T-cell (primary cell): ENCODE results near the gene EPPIN. TPM values are rescaled to one million over a fixed set of nuclear protein-coding genes. Genes with fewer than 3 reads are reported as not detected.

Source experiments
- ATAC-seq, 4 experiments: fragments of 200-7000 bp in 3 of 4; fragments of 150-1000 bp in 1 of 4; cut with Tn5 transposase; replicated peaks in 1 of 4; 1 replicate in 3 of 4; 2 replicates in 1 of 4; pipeline ENCODE4 v1.10.0; 2021; ENCODE audit warnings: moderate library complexity in 3 of 4, mild to moderate bottlenecking in 2 of 4, moderate number of reproducible peaks in 1 of 4
- CTCF ChIA-PET, 2 donors: fragments of 300-600 bp; sonication (Branson Sonifier 250); formaldehyde crosslinking; loops; one replicate each; lab custom pipeline; 2022; ENCODE audit warnings: antibody characterized with exemption in 2 of 2; lab: Charles Lee
- POLR2A ChIA-PET, 2 donors: fragments of 300-600 bp; sonication (Branson Sonifier 250); formaldehyde crosslinking; loops; one replicate each; lab custom pipeline; 2022; ENCODE audit warnings: antibody characterized with exemption in 2 of 2; lab: Charles Lee
- DNase-seq, 35 experiments: peaks; one replicate each; pipeline versions ENCODE4 v3.0.0 to v3.0.0-alpha.2; 2013 to 2023
- H3K27ac ChIP-seq: one replicate; pipeline ENCODE4 v1.5.1; 2013; ENCODE audit warnings: low read length
- H3K27me3 ChIP-seq, 2 experiments: replicated peaks in 1 of 2; 1 replicate in 1 of 2; 2 replicates in 1 of 2; pipeline versions ENCODE4 v1.6.1 to v1.7.0; 2013; ENCODE audit warnings: low read length in 1 of 2, mixed read lengths in 1 of 2; ENCODE audit not compliant: control insufficient read depth in 2 of 2, insufficient read depth in 2 of 2; ENCODE audit errors: extremely low read depth in 1 of 2
- H3K36me3 ChIP-seq, 2 donors: 1 replicate in 1 of 2; 2 replicates in 1 of 2; pipeline versions ENCODE4 v1.6.1 to v1.7.0; 2013; ENCODE audit warnings: low read length in 1 of 2; ENCODE audit not compliant: control insufficient read depth in 2 of 2, insufficient read depth in 1 of 2; ENCODE audit errors: extremely low read depth in 1 of 2
- H3K4me1 ChIP-seq, 2 experiments: 1 replicate in 1 of 2; 2 replicates in 1 of 2; pipeline versions ENCODE4 v1.6.1 to v1.7.0; 2013; ENCODE audit warnings: low read length in 2 of 2, mixed read lengths in 1 of 2; ENCODE audit not compliant: insufficient read depth in 2 of 2, control insufficient read depth in 1 of 2; ENCODE audit errors: extremely low read depth in 1 of 2
- H3K4me3 ChIP-seq, 2 donors: 1 replicate in 1 of 2; 2 replicates in 1 of 2; pipeline versions ENCODE4 v1.5.1 to v1.7.0; 2013; ENCODE audit warnings: mild to moderate bottlenecking in 2 of 2, low read length in 1 of 2, moderate library complexity in 1 of 2; ENCODE audit not compliant: control insufficient read depth in 1 of 2; ENCODE audit errors: extremely low read depth in 1 of 2
- H3K9me3 ChIP-seq: 2 replicates; pipeline ENCODE4 v1.7.0; 2013
- H3K27ac Mint-ChIP-seq, 2 donors: one replicate each; pipeline ENCODE4 v1.8.0; 2020 to 2021; ENCODE audit warnings: mild to moderate bottlenecking in 2 of 2, mixed read lengths in 2 of 2
- H3K27me3 Mint-ChIP-seq, 2 donors: one replicate each; pipeline ENCODE4 v1.8.0; 2021 to 2022; ENCODE audit warnings: mixed read lengths in 2 of 2
- H3K36me3 Mint-ChIP-seq: one replicate; pipeline ENCODE4 v1.8.0; 2021; ENCODE audit warnings: mixed read lengths
- H3K4me1 Mint-ChIP-seq, 3 donors: one replicate each; pipeline ENCODE4 v1.8.0; 2020 to 2022; ENCODE audit warnings: mixed read lengths in 3 of 3, mild to moderate bottlenecking in 1 of 3
- H3K4me3 Mint-ChIP-seq, 3 donors: one replicate each; pipeline ENCODE4 v1.8.0; 2020 to 2022; ENCODE audit warnings: mild to moderate bottlenecking in 3 of 3, mixed read lengths in 3 of 3, moderate library complexity in 3 of 3
- H3K9me3 Mint-ChIP-seq, 3 donors: one replicate each; pipeline ENCODE4 v1.8.0; 2020 to 2022; ENCODE audit warnings: mixed read lengths in 3 of 3
- WGBS: methylation state at CpG from one replicate; pipeline ENCODE4 v1.1.5; 2013; ENCODE audit warnings: missing lambda C conversion rate; ENCODE audit not compliant: insufficient coverage; 5-methylcytosine and 5-hydroxymethylcytosine counted together
- total RNA-seq, 35 experiments: library from RNA in 6 of 35; stranded (reverse) in 6 of 35; fragments of 120-200 nt in 1 of 35; gene quantifications; one replicate each; pipeline versions ENCODE4 v1.2.1 to v1.2.4 and lab custom pipeline; 2013 to 2026

EPPIN gene
- total RNA-seq, 5 donors from 2014 or later (not counting 1 experiment from before 2014, with no cell fraction given), result not detected

DNA sequence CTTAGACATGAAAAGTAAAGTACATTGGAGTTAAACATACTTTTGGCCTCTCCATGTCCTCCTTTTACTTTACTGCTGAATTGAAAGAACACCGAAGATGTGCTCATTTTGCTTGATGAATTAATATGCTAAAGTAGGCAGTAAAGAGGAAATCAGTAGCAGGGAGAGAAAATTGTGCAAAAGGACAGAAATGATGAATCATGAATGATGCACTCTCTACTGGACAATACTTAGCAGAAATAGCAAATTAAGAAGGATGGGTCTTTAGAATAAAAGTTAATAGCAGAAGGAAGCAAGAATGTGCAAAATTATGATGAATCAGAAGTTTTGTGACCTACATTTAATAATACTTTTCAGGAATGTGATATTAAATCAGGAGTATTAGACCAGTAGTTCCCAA is 23.4 kb downstream of the EPPIN start:
- no CpG with 5 or more reads among the region's 1 CpG for WGBS
- Histone ChIP-seq H3K27ac (no peak overlapping the region), H3K27me3 (peaks cover 0 to 5% of the 10 kb centered on the region in 2 experiments), H3K36me3 (no peaks in the 10 kb centered on the region), H3K4me1 (no peaks in the 10 kb centered on the region), H3K9me3 (no peaks in the 10 kb centered on the region), H3K4me3 (no peak overlapping the region)
- POLR2A ChIA-PET, result interaction anchor here in 1 of 2 donors (0.5 kb wide), 1 partner anchor 27 kb away, joined by 3 read pairs; no protein-coding TSS in a partner anchor
- CTCF ChIA-PET, result no interaction called here
- Mint-ChIP-seq H3K27ac (no peak overlapping the region), H3K4me1 (no peaks in the 10 kb centered on the region), H3K4me3 (no peak overlapping the region), H3K27me3 (peaks cover 39 to 45% of the 10 kb centered on the region in 2 donors), H3K9me3 (no peaks in the 10 kb centered on the region), H3K36me3 (no peaks in the 10 kb centered on the region)
- no peak for ATAC-seq
- DNase-seq, result no peak

DNA sequence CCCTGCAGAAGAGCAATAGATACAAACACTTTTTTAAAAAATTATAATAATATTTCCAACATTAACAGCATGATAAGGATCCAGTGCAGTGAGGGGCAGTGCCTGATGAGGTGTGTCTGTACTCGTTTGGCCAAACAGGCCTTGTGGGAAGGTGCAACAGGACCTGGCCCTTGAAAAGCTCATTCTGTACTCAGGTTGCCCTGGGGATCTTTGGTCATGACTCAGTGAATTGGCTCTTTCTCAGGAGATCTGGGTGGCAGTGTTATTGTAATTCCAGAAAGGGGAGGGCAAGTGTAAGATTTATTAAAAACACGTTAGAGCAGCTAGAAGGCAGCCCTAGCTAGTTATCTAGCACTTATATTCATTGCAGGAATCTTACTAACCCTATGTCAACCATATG is 28.9 kb downstream of the EPPIN start:
- peaks cover 0 to 5% of the 10 kb centered on the region in 2 experiments for H3K27me3 ChIP-seq
- H3K36me3 ChIP-seq, result no peaks in the 10 kb centered on the region
- ATAC-seq (no peak), DNase-seq (no peak)
- H3K9me3 ChIP-seq, result no peaks in the 10 kb centered on the region
- no peaks in the 10 kb centered on the region for H3K4me1 Mint-ChIP-seq
- peaks cover 27 to 46% of the 10 kb centered on the region in 2 donors for H3K27me3 Mint-ChIP-seq
- H3K4me3 ChIP-seq, result no peak overlapping the region
- 56% methylated on average over 1 of the region's 2 CpGs for WGBS
- H3K9me3 Mint-ChIP-seq, result peaks cover 0 to 6% (median 0%) of the 10 kb centered on the region in 3 donors
- no peak overlapping the region for H3K27ac ChIP-seq
- no peak overlapping the region for H3K4me3 Mint-ChIP-seq
- H3K27ac Mint-ChIP-seq, result no peak overlapping the region
- CTCF ChIA-PET, result interaction anchor here in 1 of 2 donors (0.7 kb wide), 1 partner anchor 296 kb away, joined by 6 read pairs; no protein-coding TSS in a partner anchor
- H3K36me3 Mint-ChIP-seq, result no peaks in the 10 kb centered on the region
- POLR2A ChIA-PET, result no interaction called here
- no peaks in the 10 kb centered on the region for H3K4me1 ChIP-seq

DNA sequence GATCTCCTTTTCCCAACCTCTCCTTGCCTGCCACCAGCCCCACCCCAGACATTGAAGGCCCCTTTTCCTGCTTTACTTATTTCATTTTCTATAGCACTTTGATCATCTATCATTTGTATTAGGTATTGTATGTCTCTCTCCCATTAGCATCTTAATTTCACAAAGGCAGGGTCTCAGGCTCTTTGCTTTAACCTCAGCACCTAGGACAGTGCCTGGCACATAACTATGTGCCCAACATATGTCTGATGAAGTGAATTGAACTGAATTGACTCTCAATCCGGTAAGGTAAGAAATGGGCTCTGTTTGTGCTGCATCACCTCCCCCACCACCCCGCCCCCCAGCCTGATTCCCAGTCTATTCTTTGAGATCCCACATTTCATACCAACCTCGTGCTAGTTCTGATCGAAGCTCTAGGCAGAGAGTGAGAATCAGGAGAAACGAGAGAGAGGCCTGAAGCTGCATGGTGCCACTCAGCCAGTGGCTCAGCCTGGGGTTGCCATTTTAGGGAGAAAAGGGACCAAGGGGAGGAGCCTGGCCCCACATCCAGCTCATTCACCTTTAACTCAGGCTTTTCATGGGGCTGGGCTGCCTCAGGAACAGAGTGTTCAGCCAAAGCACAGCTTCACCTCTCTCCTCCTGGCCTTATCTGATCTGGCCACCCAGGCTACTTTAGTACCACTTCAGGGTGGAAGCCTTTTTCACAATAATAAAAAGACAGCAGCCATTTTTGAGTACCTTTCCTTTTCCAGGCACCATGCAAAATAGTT is 31.9 kb downstream of the EPPIN start, which contains the start of gene SPINT3:
Gene SPINT3 (minus strand): TSS at position 476 of the 767 bp plus-strand sequence. CDS start 14 bp downstream, at position 462.
- no peak for DNase-seq
- Mint-ChIP-seq H3K27ac (no peak within 1 kb of the TSS), H3K4me1 (no peaks in the 10 kb centered on the region), H3K36me3 (no peaks in the 10 kb centered on the region), H3K27me3 (peaks cover 23 to 49% of the 10 kb centered on the region in 2 donors), H3K4me3 (no peak within 1 kb of the TSS), H3K9me3 (peaks cover 0 to 6% (median 0%) of the 10 kb centered on the region in 3 donors)
- H3K27ac ChIP-seq, result no peak within 1 kb of the TSS
- no peaks in the 10 kb centered on the region for H3K4me1 ChIP-seq
- no peak for ATAC-seq
- H3K4me3 ChIP-seq, result no peak within 1 kb of the TSS
- no peaks in the 10 kb centered on the region for H3K36me3 ChIP-seq
- H3K9me3 ChIP-seq, result no peaks in the 10 kb centered on the region
- CTCF ChIA-PET, result no interaction called here
- POLR2A ChIA-PET, result no interaction called here
- peaks cover 0 to 5% of the 10 kb centered on the region in 2 experiments for H3K27me3 ChIP-seq
- WGBS, result no CpG with 5 or more reads among the region's 5 CpGs

DNA sequence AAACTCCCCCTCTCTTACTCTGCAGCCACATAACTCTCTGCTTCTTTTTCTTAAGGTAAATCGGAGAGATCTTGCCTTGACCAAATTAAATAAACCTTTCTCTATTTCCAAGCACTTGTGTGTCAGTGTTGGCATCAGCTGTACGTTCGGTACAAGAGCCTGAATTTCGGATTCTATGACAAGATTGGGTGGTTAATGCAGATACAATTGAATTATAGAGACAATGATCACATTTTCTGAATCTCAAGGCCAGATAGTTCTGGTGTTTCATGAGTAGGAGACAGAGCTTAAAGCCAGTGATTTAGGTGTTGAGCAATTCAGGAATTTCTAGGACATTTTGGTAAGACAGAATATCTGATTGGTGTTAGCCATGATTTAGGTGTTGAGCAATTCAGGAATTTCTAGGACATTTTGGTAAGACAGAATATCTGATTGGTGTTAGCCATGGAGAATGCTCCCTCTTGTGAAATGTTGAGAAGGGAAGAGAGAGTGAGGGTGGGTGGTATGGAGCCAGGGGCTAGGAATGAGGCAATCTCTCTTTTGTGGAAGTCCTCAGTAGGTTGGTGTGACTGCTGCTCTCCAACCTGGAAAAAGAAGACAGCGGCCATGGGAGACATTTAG is 36.8 kb downstream of the EPPIN start:
- Histone ChIP-seq H3K36me3 (no peaks in the 10 kb centered on the region), H3K27me3 (peaks cover 0 to 5% of the 10 kb centered on the region in 2 experiments), H3K4me3 (no peak overlapping the region), H3K27ac (no peak overlapping the region), H3K4me1 (no peaks in the 10 kb centered on the region), H3K9me3 (no peaks in the 10 kb centered on the region)
- ChIA-PET POLR2A (no interaction called here), CTCF (no interaction called here)
- Mint-ChIP-seq H3K36me3 (no peaks in the 10 kb centered on the region), H3K9me3 (no peaks in the 10 kb centered on the region), H3K4me3 (no peak overlapping the region), H3K4me1 (peaks cover 0 to 2% (median 0%) of the 10 kb centered on the region in 3 donors), H3K27me3 (peaks cover 20 to 49% of the 10 kb centered on the region in 2 donors), H3K27ac (no peak overlapping the region)
- DNase-seq, result no peak
- 70% methylated on average over 2 of the region's 5 CpGs for WGBS
- ATAC-seq, result no peak

DNA sequence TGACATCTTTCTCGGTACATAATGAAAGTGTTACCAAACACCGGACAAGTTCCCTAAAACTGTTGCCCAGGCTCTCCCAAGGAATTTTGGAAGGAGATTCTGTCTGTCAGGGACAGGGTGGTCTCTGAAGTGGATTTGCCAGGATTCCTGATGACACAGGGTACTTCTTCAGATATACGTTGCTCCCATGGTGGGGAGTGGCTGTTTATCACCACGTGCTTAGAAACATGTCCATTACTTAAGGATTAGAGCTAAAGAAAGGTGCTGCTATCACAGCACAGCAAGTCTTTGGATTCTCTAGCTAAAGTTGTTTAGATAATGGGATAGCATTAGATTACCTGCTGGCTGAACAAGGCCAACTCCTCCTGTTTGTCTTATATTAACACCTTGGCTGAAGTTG is 38.1 kb downstream of the EPPIN start:
- POLR2A ChIA-PET, result no interaction called here
- Histone ChIP-seq H3K36me3 (no peaks in the 10 kb centered on the region), H3K4me1 (no peaks in the 10 kb centered on the region), H3K27ac (no peak overlapping the region), H3K4me3 (no peak overlapping the region), H3K27me3 (peaks cover 0 to 6% of the 10 kb centered on the region in 2 experiments), H3K9me3 (no peaks in the 10 kb centered on the region)
- no peak for DNase-seq
- Mint-ChIP-seq H3K4me3 (no peak overlapping the region), H3K36me3 (no peaks in the 10 kb centered on the region), H3K9me3 (no peaks in the 10 kb centered on the region), H3K27me3 (peaks cover 27 to 44% of the 10 kb centered on the region in 2 donors), H3K4me1 (peaks cover 0 to 2% (median 0%) of the 10 kb centered on the region in 3 donors), H3K27ac (no peak overlapping the region)
- CTCF ChIA-PET, result no interaction called here
- 100% methylated on average over 3 of the region's 4 CpGs for WGBS
- no peak for ATAC-seq

DNA sequence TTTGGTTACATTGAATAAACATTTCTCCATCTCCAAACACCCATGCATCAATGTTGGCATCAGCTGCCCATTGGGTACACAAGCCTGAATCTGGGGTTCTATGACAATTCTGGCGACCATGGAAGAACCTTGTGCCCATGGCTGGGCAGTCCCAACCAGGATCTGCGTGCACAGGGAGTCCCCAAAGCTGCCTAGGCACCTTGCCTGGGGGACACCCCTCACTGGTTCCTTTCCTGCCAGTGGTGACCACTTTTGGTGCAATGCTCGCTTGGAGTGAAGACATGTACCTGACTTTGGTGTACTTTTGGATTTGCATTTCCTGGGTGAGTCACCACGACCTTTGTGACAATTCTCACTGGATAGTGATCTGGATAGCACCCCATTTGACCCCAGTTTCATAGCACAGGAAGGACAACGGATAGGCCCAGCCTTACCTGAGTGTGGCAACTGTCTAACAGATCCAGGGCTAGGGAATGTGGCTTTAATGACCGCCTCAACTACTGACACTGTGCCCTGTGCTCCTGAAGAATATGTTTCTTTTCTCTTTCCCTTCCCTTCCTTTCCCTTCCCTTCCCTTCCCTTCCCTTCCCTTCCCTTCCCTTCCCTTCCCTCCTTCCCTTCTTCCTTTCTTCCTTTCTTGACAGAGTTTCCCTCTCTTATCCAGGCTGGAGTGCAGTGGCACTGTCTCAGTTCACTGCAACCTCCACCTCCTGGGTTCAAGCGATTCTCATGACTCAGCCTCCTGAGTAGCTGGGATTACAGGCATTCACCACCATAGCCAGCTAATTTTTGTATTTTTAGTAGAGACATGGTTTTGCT is 38.9 kb downstream of the EPPIN start:
- no peaks in the 10 kb centered on the region for H3K36me3 ChIP-seq
- no peak overlapping the region for H3K4me3 Mint-ChIP-seq
- peaks cover 0 to 2% (median 0%) of the 10 kb centered on the region in 3 donors for H3K4me1 Mint-ChIP-seq
- H3K27ac ChIP-seq, result no peak overlapping the region
- peaks cover 28 to 47% of the 10 kb centered on the region in 2 donors for H3K27me3 Mint-ChIP-seq
- H3K36me3 Mint-ChIP-seq, result no peaks in the 10 kb centered on the region
- H3K4me3 ChIP-seq, result no peak overlapping the region
- H3K27ac Mint-ChIP-seq, result no peak overlapping the region
- DNase-seq (no peak), ATAC-seq (no peak)
- WGBS, result 55% methylated on average over 6 of the region's 7 CpGs
- no peaks in the 10 kb centered on the region for H3K9me3 ChIP-seq
- ChIA-PET CTCF (no interaction called here), POLR2A (no interaction called here)
- peaks cover 0 to 7% of the 10 kb centered on the region in 2 experiments for H3K27me3 ChIP-seq
- no peaks in the 10 kb centered on the region for H3K9me3 Mint-ChIP-seq
- no peaks in the 10 kb centered on the region for H3K4me1 ChIP-seq
